Neural cell (in vitro differentiated cells): Measurements from ENCODE around the gene LYSMD1.

Experiments
- CTCF ChIP-seq: fragments of 450-650 bp; IDR thresholded peaks from 2 replicates; pipeline ENCODE4 v1.5.1; 2014; ENCODE audit warnings: antibody characterized with exemption, mild to moderate bottlenecking, moderate library complexity; ENCODE audit not compliant: poor library complexity, severe bottlenecking
- RAD21 ChIP-seq: fragments of 450-650 bp; conservative IDR thresholded peaks from 2 replicates; pipeline ENCODE4 v1.6.1; 2014; ENCODE audit warnings: antibody characterized with exemption, mild to moderate bottlenecking, moderate library complexity

GRCh38 chr1:151130987-151131586 is 34.6 kb downstream of the LYSMD1 start:
- TF ChIP-seq RAD21 = no peak
- no peak for TF ChIP-seq CTCF
